ENCODE results near the gene CALCOCO1.
A peak's percentile ranks its signal among the peaks of the same experiment; 100 is the strongest.
"Not testable (repeated sequence)": the region's sequence is repeated elsewhere in the genome, so short reads cannot be mapped to it uniquely, and the experiment has no call there.

CALCOCO1 gene

DNA sequence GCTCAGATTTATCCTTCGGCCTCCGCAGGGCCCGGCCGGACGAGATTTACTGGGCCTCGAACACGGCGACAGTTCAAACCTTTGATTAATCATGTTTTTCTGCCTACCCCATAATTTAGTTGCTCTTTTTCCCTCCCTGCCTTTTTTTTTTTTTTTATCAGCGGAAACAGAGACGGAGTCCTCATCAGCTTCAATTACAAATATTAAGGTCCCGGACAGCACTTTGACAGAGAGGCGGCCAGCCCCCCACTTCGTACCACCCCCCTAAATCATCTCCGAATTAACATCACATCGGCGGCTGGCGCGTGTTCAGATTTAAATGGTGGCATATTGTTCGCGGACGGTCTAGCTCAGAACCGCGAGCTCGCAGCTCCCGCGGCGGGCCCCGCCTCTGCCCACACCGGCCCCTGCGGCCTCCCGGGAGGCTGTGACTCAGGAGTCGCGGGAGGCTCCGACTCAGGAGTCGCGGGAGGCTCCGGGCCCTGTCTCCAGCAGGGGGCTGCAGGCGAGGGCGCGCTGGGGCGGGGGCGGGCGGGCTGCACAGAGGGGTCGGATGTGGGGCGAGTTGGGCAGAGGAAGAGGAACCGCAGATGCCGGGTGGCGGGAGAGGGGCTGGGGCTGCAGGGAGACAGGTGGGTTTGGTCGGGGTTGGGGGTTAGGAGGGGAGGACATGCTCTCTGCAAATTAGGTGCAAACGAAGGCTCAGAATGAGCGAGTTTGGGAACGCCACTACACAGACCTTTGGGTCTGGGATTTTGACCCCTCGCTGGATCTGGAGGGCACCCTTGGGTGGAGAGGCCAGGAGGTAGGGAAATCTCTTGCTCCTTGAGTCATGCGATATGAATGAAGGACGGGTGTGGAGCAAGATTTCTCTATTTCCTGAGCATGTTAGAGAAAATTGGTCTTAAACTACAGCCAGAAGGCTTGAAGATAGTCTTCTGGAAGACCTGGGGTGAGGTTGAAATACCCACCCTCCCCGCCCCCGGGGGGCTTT, 31.8 kb downstream of the CALCOCO1 start:
- Histone ChIP-seq H3K9me3 (ENCODE audit: control insufficient read depth in 1 of 2, low read length in 2 of 2) (no peaks in the 10 kb centered on the region), H3K4me3 (ENCODE audit: low read depth in 1 of 2, low read length in 2 of 2) (peak overlapping the region; percentile 32 to 35), H3K27me3 (ENCODE audit: low read depth, low read length) (peaks cover 56% of the 10 kb centered on the region), H3K27ac (ENCODE audit: low read length) (no peak overlapping the region), H3K36me3 (ENCODE audit: control insufficient read depth in 1 of 2, insufficient read depth in 2 of 2, low read length in 2 of 2) (no peaks in the 10 kb centered on the region), H3K4me1 (ENCODE audit: control insufficient read depth in 1 of 2, insufficient read depth in 2 of 2, low read length in 2 of 2) (peaks cover 3 to 23% of the 10 kb centered on the region in 2 donors)

GRCh38 chr12:53694756-53695151, 32.5 kb downstream of the CALCOCO1 start:
- no peaks in the 10 kb centered on the region for H3K9me3 ChIP-seq (ENCODE audit: control insufficient read depth in 1 of 2, low read length in 2 of 2)
- H3K27me3 ChIP-seq (ENCODE audit: low read depth, low read length), result peaks cover 51% of the 10 kb centered on the region
- H3K4me1 ChIP-seq (ENCODE audit: control insufficient read depth in 1 of 2, insufficient read depth in 2 of 2, low read length in 2 of 2), result peaks cover 3 to 23% of the 10 kb centered on the region in 2 donors
- H3K27ac ChIP-seq (ENCODE audit: low read length), result no peak overlapping the region
- no peaks in the 10 kb centered on the region for H3K36me3 ChIP-seq (ENCODE audit: control insufficient read depth in 1 of 2, insufficient read depth in 2 of 2, low read length in 2 of 2)
- H3K4me3 ChIP-seq (ENCODE audit: low read depth in 1 of 2, low read length in 2 of 2), result peak overlapping the region in 1 of 2 donors; percentile 32

- no peaks in the 10 kb centered on the region for H3K4me1 ChIP-seq (ENCODE audit: control insufficient read depth in 1 of 2, insufficient read depth in 2 of 2, low read length in 2 of 2)
- no peaks in the 10 kb centered on the region for H3K9me3 ChIP-seq (ENCODE audit: control insufficient read depth in 1 of 2, low read length in 2 of 2)
- no peak overlapping the region for H3K4me3 ChIP-seq (ENCODE audit: low read depth in 1 of 2, low read length in 2 of 2)
- no peaks in the 10 kb centered on the region for H3K36me3 ChIP-seq (ENCODE audit: control insufficient read depth in 1 of 2, insufficient read depth in 2 of 2, low read length in 2 of 2)
- H3K27me3 ChIP-seq (ENCODE audit: low read depth, low read length), result no peaks in the 10 kb centered on the region
- no peak overlapping the region for H3K27ac ChIP-seq (ENCODE audit: low read length)
Observed at GRCh38 chr12:53688134-53688533, 39.1 kb downstream of the CALCOCO1 start.

DNA sequence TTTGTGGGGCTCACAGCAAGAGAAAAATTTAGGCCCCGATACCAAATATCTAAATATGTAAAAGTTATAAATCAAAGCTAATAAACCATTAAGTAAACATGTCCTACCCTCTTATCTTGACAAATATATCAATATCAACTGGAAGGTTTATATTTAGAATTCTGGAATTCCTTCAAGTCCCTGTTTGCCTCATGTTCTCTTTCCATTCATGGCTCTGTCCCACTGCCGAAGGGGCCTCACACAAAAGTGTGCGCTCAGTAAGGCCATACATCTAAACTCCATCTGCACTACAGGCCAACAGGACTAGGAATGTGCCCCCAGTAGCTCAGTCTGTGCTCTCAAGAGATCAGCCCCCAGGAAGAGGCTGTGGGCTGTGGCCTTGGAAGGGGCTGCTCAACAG, 40.8 kb downstream of the CALCOCO1 start:
- Histone ChIP-seq H3K36me3 (ENCODE audit: control insufficient read depth in 1 of 2, insufficient read depth in 2 of 2, low read length in 2 of 2) (no peaks in the 10 kb centered on the region), H3K27ac (ENCODE audit: low read length) (no peak overlapping the region), H3K4me1 (ENCODE audit: control insufficient read depth in 1 of 2, insufficient read depth in 2 of 2, low read length in 2 of 2) (no peaks in the 10 kb centered on the region), H3K27me3 (ENCODE audit: low read depth, low read length) (no peaks in the 10 kb centered on the region), H3K4me3 (ENCODE audit: low read depth in 1 of 2, low read length in 2 of 2) (no peak overlapping the region), H3K9me3 (ENCODE audit: control insufficient read depth in 1 of 2, low read length in 2 of 2) (no peaks in the 10 kb centered on the region)

GRCh38 chr12:53684654-53685220, 42.5 kb downstream of the CALCOCO1 start:
- Histone ChIP-seq H3K36me3 (ENCODE audit: control insufficient read depth in 1 of 2, insufficient read depth in 2 of 2, low read length in 2 of 2) (no peaks in the 10 kb centered on the region), H3K9me3 (ENCODE audit: control insufficient read depth in 1 of 2, low read length in 2 of 2) (no peaks in the 10 kb centered on the region), H3K27ac (ENCODE audit: low read length) (no peak overlapping the region), H3K27me3 (ENCODE audit: low read depth, low read length) (no peaks in the 10 kb centered on the region), H3K4me1 (ENCODE audit: control insufficient read depth in 1 of 2, insufficient read depth in 2 of 2, low read length in 2 of 2) (no peaks in the 10 kb centered on the region), H3K4me3 (ENCODE audit: low read depth in 1 of 2, low read length in 2 of 2) (no peak overlapping the region)

GRCh38 chr12:53683983-53684382, 43.3 kb downstream of the CALCOCO1 start:
- no peak overlapping the region for H3K27ac ChIP-seq (ENCODE audit: low read length)
- H3K9me3 ChIP-seq (ENCODE audit: control insufficient read depth in 1 of 2, low read length in 2 of 2), result no peaks in the 10 kb centered on the region
- no peak overlapping the region for H3K4me3 ChIP-seq (ENCODE audit: low read depth in 1 of 2, low read length in 2 of 2)
- no peaks in the 10 kb centered on the region for H3K4me1 ChIP-seq (ENCODE audit: control insufficient read depth in 1 of 2, insufficient read depth in 2 of 2, low read length in 2 of 2)
- no peaks in the 10 kb centered on the region for H3K27me3 ChIP-seq (ENCODE audit: low read depth, low read length)
- no peaks in the 10 kb centered on the region for H3K36me3 ChIP-seq (ENCODE audit: control insufficient read depth in 1 of 2, insufficient read depth in 2 of 2, low read length in 2 of 2)

DNA sequence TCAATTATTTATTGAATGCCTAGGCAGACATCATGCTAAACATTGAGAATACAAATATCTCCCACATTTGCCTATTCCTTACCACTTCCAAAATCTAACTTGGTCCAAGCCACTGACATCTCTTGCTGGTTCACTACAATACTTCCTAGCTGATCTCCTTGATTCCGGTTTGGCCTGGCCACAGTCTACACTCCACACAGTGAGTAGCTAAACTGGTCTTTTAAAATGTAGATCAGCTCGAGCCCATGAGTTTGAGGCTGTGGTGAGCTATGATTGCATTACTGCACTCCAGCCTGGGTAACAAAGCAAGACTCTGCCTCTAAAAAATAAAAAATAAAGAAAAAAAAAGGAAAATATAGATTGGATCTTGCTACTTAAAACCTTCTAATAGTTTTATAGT, 43.8 kb downstream of the CALCOCO1 start:
- Histone ChIP-seq H3K27ac (ENCODE audit: low read length) (no peak overlapping the region), H3K4me3 (ENCODE audit: low read depth in 1 of 2, low read length in 2 of 2) (no peak overlapping the region), H3K4me1 (ENCODE audit: control insufficient read depth in 1 of 2, insufficient read depth in 2 of 2, low read length in 2 of 2) (no peaks in the 10 kb centered on the region), H3K36me3 (ENCODE audit: control insufficient read depth in 1 of 2, insufficient read depth in 2 of 2, low read length in 2 of 2) (no peaks in the 10 kb centered on the region), H3K9me3 (ENCODE audit: control insufficient read depth in 1 of 2, low read length in 2 of 2) (no peaks in the 10 kb centered on the region), H3K27me3 (ENCODE audit: low read depth, low read length) (no peaks in the 10 kb centered on the region)

DNA sequence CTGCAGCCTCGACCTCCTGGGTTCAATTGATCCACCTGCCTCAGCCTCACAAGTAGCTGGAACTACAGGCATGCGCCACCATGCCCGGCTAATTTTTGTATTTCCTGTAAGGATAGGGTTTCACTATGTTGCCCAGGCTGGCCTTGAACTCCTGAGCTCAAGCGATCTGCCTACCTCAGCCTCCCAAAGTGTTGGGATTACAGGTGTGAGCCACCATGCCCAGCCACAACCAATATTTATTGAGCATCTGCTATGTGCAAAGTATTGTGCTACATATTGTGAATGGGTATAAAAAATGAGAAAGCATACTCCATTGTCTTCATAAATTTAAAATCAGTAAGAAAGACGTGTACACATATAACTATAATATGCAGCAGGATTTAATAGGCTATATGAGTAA, 47.2 kb downstream of the CALCOCO1 start:
- H3K4me3 ChIP-seq (ENCODE audit: low read depth in 1 of 2, low read length in 2 of 2); H3K36me3 ChIP-seq (ENCODE audit: control insufficient read depth in 1 of 2, insufficient read depth in 2 of 2, low read length in 2 of 2); H3K9me3 ChIP-seq (ENCODE audit: control insufficient read depth in 1 of 2, low read length in 2 of 2); H3K27ac ChIP-seq (ENCODE audit: low read length); H3K27me3 ChIP-seq (ENCODE audit: low read depth, low read length); H3K4me1 ChIP-seq (ENCODE audit: control insufficient read depth in 1 of 2, insufficient read depth in 2 of 2, low read length in 2 of 2): not testable (repeated sequence)

DNA sequence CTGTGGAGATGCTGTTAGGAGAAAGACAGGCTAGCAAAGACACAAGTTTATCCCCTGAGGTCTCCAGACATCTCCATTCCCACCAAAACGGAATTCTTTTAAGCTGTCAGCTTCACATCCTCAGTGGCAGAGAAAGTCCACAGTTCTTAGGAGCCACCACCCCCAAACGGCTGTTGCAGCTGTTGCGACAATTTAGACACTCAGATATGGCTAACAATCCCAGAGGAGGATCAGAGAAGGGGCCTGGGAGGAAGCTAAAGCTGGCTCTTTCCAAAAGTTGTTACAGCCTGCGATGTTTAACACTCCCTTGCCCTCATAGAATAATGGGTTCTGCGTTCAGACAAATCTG, 49.5 kb downstream of the CALCOCO1 start:
- no peaks in the 10 kb centered on the region for H3K9me3 ChIP-seq (ENCODE audit: control insufficient read depth in 1 of 2, low read length in 2 of 2)
- peaks cover 9 to 16% of the 10 kb centered on the region in 2 donors for H3K4me1 ChIP-seq (ENCODE audit: control insufficient read depth in 1 of 2, insufficient read depth in 2 of 2, low read length in 2 of 2)
- H3K27ac ChIP-seq (ENCODE audit: low read length), result peak overlapping the region; percentile 96
- peaks cover under 1% of the 10 kb centered on the region in 2 donors for H3K36me3 ChIP-seq (ENCODE audit: control insufficient read depth in 1 of 2, insufficient read depth in 2 of 2, low read length in 2 of 2)
- H3K4me3 ChIP-seq (ENCODE audit: low read depth in 1 of 2, low read length in 2 of 2), result peak overlapping the region; percentile 87 to 97
- H3K27me3 ChIP-seq (ENCODE audit: low read depth, low read length), result no peaks in the 10 kb centered on the region

GRCh38 chr12:53677016-53677799, 50.0 kb downstream of the CALCOCO1 start:
- Histone ChIP-seq H3K27ac (ENCODE audit: low read length) (peak overlapping the region; percentile 96), H3K27me3 (ENCODE audit: low read depth, low read length) (no peaks in the 10 kb centered on the region), H3K36me3 (ENCODE audit: control insufficient read depth in 1 of 2, insufficient read depth in 2 of 2, low read length in 2 of 2) (peaks cover 6% of the 10 kb centered on the region in 2 donors), H3K4me3 (ENCODE audit: low read depth in 1 of 2, low read length in 2 of 2) (peak overlapping the region; percentile 87 to 97), H3K9me3 (ENCODE audit: control insufficient read depth in 1 of 2, low read length in 2 of 2) (no peaks in the 10 kb centered on the region), H3K4me1 (ENCODE audit: control insufficient read depth in 1 of 2, insufficient read depth in 2 of 2, low read length in 2 of 2) (peaks cover 9 to 16% of the 10 kb centered on the region in 2 donors)

DNA sequence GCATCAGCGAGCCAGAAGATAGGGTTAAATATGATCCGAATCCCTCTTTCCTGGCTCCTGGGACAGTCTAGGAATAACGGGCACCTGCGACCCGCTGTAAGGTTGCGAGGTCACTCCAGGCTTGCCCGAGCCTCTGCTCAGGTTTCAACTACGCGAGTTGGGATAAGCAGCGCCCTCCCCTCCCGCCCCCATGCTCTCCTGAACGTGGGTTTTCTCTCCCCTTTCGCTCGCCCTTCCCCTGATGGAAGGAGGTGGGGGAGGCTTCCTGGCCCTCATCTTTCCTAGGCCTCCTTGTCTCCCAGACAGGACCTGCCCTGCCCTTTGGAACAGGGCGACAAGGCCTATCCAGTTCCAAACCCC, 50.6 kb downstream of the CALCOCO1 start:
- Histone ChIP-seq H3K27me3 (ENCODE audit: low read depth, low read length) (no peaks in the 10 kb centered on the region), H3K9me3 (ENCODE audit: control insufficient read depth in 1 of 2, low read length in 2 of 2) (no peaks in the 10 kb centered on the region), H3K36me3 (ENCODE audit: control insufficient read depth in 1 of 2, insufficient read depth in 2 of 2, low read length in 2 of 2) (peaks cover 7 to 11% of the 10 kb centered on the region in 2 donors), H3K27ac (ENCODE audit: low read length) (peak overlapping the region; percentile 96), H3K4me1 (ENCODE audit: control insufficient read depth in 1 of 2, insufficient read depth in 2 of 2, low read length in 2 of 2) (peaks cover 9 to 16% of the 10 kb centered on the region in 2 donors), H3K4me3 (ENCODE audit: low read depth in 1 of 2, low read length in 2 of 2) (peak overlapping the region; percentile 87 to 97)
